Activated naive CD4-positive, alpha-beta T cell treated with anti-CD3 and anti-CD28 coated beads, Interleukin-2, amount 50 U/mL, for 72 hours (primary cell): ENCODE results near the gene WWC2. TPM values are rescaled to one million over a fixed set of nuclear protein-coding genes. Genes with fewer than 3 reads are reported as not detected.
"Not testable (repeated sequence)": the region's sequence is repeated elsewhere in the genome, so short reads cannot be mapped to it uniquely, and the experiment has no call there.

Experiments used
- ATAC-seq, 2 donors: fragments of 150-1000 bp; cut with Tn5 transposase; 2 replicates each; pipeline ENCODE4 v1.10.0; 2021; ENCODE audit warnings: mild to moderate bottlenecking in 2 of 2, moderate library complexity in 2 of 2
- DNase-seq, 2 donors: peaks; one replicate each; pipeline ENCODE4 v3.0.0; 2021 to 2022; ENCODE audit warnings: low spot score in 2 of 2
- H3K27ac Mint-ChIP-seq, 2 donors: one replicate each; pipeline ENCODE4 v1.8.0; 2022; ENCODE audit warnings: mild to moderate bottlenecking in 2 of 2, mixed read lengths in 2 of 2
- H3K36me3 Mint-ChIP-seq, 2 donors: one replicate each; pipeline ENCODE4 v1.8.0; 2022; ENCODE audit warnings: mixed read lengths in 2 of 2
- H3K9me3 Mint-ChIP-seq, 2 donors: one replicate each; pipeline ENCODE4 v1.8.0; 2022; ENCODE audit warnings: mixed read lengths in 2 of 2
- total RNA-seq, 2 donors: library from RNA; stranded (reverse); gene quantifications; one replicate each; pipeline ENCODE4 v1.2.3, GENCODE V29; 2022

The WWC2 gene
- total RNA-seq, 2 donors from 2014 or later, result 3.1 to 3.8 TPM

GRCh38 chr4:183173580-183174526 is 74.8 kb downstream of the WWC2 start:
- Mint-ChIP-seq H3K36me3 (no peaks in the 10 kb centered on the region), H3K9me3 (no peaks in the 10 kb centered on the region), H3K27ac (no peak overlapping the region)
- ATAC-seq (no peak), DNase-seq (no peak)

GRCh38 chr4:183175631-183176232 is 76.7 kb downstream of the WWC2 start:
- no peak for DNase-seq
- no peaks in the 10 kb centered on the region for H3K36me3 Mint-ChIP-seq
- no peaks in the 10 kb centered on the region for H3K9me3 Mint-ChIP-seq

GRCh38 chr4:183177001-183177400 is 77.9 kb downstream of the WWC2 start:
- ATAC-seq, result no peak
- Mint-ChIP-seq H3K9me3 (no peaks in the 10 kb centered on the region), H3K36me3 (no peaks in the 10 kb centered on the region), H3K27ac (no peak overlapping the region)
- no peak for DNase-seq

More at GRCh38 chr4:183175631-183176232, 76.7 kb downstream of the WWC2 start:
- no peak overlapping the region for H3K27ac Mint-ChIP-seq
- no peak for ATAC-seq

GRCh38 chr4:183178201-183178600 is 79.1 kb downstream of the WWC2 start:
- Mint-ChIP-seq H3K36me3 (no peaks in the 10 kb centered on the region), H3K27ac (no peak overlapping the region), H3K9me3 (no peaks in the 10 kb centered on the region)
- ATAC-seq (no peak), DNase-seq (no peak)

- ATAC-seq (no peak), DNase-seq (no peak)
- Mint-ChIP-seq H3K36me3 (no peaks in the 10 kb centered on the region), H3K9me3 (no peaks in the 10 kb centered on the region), H3K27ac (no peak overlapping the region)
These were observed 81.0 kb downstream of the WWC2 start for GRCh38 chr4:183180096-183180495.

GRCh38 chr4:183180621-183181020 is 81.6 kb downstream of the WWC2 start:
- DNase-seq (no peak), ATAC-seq (no peak)
- H3K36me3 Mint-ChIP-seq, result no peaks in the 10 kb centered on the region
- H3K27ac Mint-ChIP-seq, result no peak overlapping the region
- no peaks in the 10 kb centered on the region for H3K9me3 Mint-ChIP-seq

GRCh38 chr4:183181081-183181480 is 82.0 kb downstream of the WWC2 start:
- DNase-seq, result no peak
- ATAC-seq, result no peak
- no peaks in the 10 kb centered on the region for H3K36me3 Mint-ChIP-seq
- H3K27ac Mint-ChIP-seq, result no peak overlapping the region
- no peaks in the 10 kb centered on the region for H3K9me3 Mint-ChIP-seq

- no peak for DNase-seq
- H3K27ac Mint-ChIP-seq, result no peak overlapping the region
- no peaks in the 10 kb centered on the region for H3K9me3 Mint-ChIP-seq
- peak; percentile 49 to 62 for ATAC-seq
- H3K36me3 Mint-ChIP-seq, result no peaks in the 10 kb centered on the region
These were observed 84.0 kb downstream of the WWC2 start for GRCh38 chr4:183182873-183183725.

GRCh38 chr4:183183906-183184535 is 85.0 kb downstream of the WWC2 start:
- no peak for DNase-seq
- Mint-ChIP-seq H3K9me3 (no peaks in the 10 kb centered on the region), H3K27ac (no peak overlapping the region), H3K36me3 (no peaks in the 10 kb centered on the region)
- peak; percentile 51 to 52 for ATAC-seq

- Mint-ChIP-seq H3K9me3 (no peaks in the 10 kb centered on the region), H3K36me3 (no peaks in the 10 kb centered on the region), H3K27ac (no peak overlapping the region)
- peak; percentile 79 to 91 for ATAC-seq
- DNase-seq, result peak in 1 of 2 donors; percentile 17
These were observed 86.0 kb downstream of the WWC2 start for GRCh38 chr4:183185018-183185417.

- no peaks in the 10 kb centered on the region for H3K36me3 Mint-ChIP-seq
- no peaks in the 10 kb centered on the region for H3K9me3 Mint-ChIP-seq
- H3K27ac Mint-ChIP-seq, result no peak overlapping the region
- no peak for DNase-seq
- ATAC-seq, result no peak
These were observed 86.5 kb downstream of the WWC2 start for GRCh38 chr4:183185559-183185958.

- no peak for DNase-seq
- ATAC-seq, result peak in 1 of 2 donors; percentile 45
- H3K27ac Mint-ChIP-seq, result no peak overlapping the region
- H3K9me3 Mint-ChIP-seq, result no peaks in the 10 kb centered on the region
- no peaks in the 10 kb centered on the region for H3K36me3 Mint-ChIP-seq
These were observed 87.8 kb downstream of the WWC2 start for GRCh38 chr4:183186813-183187212.

GRCh38 chr4:183190900-183191527 is 92.0 kb downstream of the WWC2 start:
- Mint-ChIP-seq H3K27ac (no peak overlapping the region), H3K9me3 (no peaks in the 10 kb centered on the region)
- ATAC-seq, result no peak

GRCh38 chr4:183191630-183192029 is 92.6 kb downstream of the WWC2 start:
- no peak for DNase-seq
- Mint-ChIP-seq H3K27ac (no peak overlapping the region), H3K36me3 (no peaks in the 10 kb centered on the region), H3K9me3 (no peaks in the 10 kb centered on the region)
- no peak for ATAC-seq

More at GRCh38 chr4:183190900-183191527, 92.0 kb downstream of the WWC2 start:
- H3K36me3 Mint-ChIP-seq, result no peaks in the 10 kb centered on the region
- no peak for DNase-seq

GRCh38 chr4:183192571-183192970 is 93.5 kb downstream of the WWC2 start:
- no peaks in the 10 kb centered on the region for H3K36me3 Mint-ChIP-seq
- ATAC-seq (no peak), DNase-seq (no peak)
- H3K9me3 Mint-ChIP-seq, result no peaks in the 10 kb centered on the region
- peak overlapping the region in 1 of 2 donors; percentile 46 for H3K27ac Mint-ChIP-seq

- not testable (repeated sequence) for H3K27ac Mint-ChIP-seq, H3K9me3 Mint-ChIP-seq, ATAC-seq, H3K36me3 Mint-ChIP-seq, DNase-seq
These were observed 94.8 kb downstream of the WWC2 start for GRCh38 chr4:183193730-183194338.
